ENCODE measurements around the gene SLC44A4.

SLC44A4 gene

DNA sequence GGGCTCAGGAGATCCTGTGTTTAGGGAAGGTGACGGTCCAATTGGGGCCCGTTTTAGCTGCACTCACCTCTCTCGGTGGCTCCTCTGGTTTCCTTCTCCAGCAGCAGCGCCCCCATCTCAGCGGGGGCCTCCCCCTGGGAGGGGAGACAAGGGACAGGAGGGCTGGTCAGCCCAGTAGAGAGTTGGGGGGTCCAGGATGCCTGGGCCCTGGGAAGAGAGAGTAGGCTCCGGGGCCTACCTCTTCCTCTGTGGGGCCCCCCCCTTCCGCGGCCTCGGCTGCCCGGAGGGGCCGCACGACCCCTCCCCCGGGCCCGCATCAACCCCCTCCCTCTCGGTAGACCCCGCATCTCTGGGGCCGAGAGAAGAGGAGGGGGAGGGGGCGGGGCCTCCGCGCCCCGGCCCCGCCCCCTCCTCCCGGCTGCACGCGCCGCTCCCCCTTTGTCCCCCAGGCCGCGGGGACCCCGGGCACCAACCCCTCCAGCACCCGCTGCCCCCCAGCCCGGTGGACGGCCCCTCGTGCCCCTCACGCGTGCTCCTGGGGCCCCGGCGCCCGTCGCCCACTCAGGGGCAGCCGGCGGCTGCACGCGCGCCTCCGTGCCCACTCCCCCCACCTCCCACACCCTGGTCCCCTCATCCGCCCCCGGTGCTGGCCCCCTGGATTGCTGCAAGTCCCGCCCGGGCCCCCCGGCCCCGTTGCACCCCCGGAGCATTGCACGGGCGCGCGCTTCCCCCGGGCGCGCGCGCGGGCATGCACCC, 18.2 kb upstream of the SLC44A4 start:
- H3K4me3 ChIP-seq (ENCODE audit: low read depth, low read length) = peak overlapping the region; percentile 92
- no peak for DNase-seq (ENCODE audit: low read depth, low spot score)
- in situ Hi-C loops (cut with HindIII; ENCODE audit: low sequenced_read_pairs) = no loop called here
- TF ChIP-seq, protein P1, sequence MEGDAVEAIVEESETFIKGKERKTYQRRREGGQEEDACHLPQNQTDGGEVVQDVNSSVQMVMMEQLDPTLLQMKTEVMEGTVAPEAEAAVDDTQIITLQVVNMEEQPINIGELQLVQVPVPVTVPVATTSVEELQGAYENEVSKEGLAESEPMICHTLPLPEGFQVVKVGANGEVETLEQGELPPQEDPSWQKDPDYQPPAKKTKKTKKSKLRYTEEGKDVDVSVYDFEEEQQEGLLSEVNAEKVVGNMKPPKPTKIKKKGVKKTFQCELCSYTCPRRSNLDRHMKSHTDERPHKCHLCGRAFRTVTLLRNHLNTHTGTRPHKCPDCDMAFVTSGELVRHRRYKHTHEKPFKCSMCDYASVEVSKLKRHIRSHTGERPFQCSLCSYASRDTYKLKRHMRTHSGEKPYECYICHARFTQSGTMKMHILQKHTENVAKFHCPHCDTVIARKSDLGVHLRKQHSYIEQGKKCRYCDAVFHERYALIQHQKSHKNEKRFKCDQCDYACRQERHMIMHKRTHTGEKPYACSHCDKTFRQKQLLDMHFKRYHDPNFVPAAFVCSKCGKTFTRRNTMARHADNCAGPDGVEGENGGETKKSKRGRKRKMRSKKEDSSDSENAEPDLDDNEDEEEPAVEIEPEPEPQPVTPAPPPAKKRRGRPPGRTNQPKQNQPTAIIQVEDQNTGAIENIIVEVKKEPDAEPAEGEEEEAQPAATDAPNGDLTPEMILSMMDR (IDR thresholded peaks at IDR 0.05; ENCODE audit: low read depth, low read length) = no peak

DNA sequence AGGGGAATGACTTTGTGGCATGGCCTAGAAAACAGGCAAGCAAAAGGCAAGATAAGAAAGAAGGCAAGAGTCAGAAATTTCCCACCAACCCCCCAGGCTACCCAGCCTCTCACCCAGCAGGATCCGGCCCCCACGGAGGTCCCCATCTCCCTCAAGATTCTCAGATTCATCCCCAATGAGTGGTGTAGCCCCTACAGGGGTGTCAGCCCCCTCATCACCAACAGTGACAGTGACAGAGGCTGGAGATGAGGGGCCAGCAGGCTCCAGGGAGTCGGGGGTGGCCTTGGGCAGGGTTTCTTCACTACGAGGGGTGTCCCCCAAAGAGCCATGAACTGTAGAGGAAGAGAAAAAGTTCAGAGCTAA, 17.7 kb upstream of the SLC44A4 start:
- peak overlapping the region; percentile 92 for H3K4me3 ChIP-seq (ENCODE audit: low read depth, low read length)
- DNase-seq (ENCODE audit: low read depth, low spot score) = no peak
- TF ChIP-seq, protein P1 (IDR thresholded peaks at IDR 0.05; ENCODE audit: low read depth, low read length) = no peak
- in situ Hi-C loops (cut with HindIII; ENCODE audit: low sequenced_read_pairs) = no loop called here

DNA sequence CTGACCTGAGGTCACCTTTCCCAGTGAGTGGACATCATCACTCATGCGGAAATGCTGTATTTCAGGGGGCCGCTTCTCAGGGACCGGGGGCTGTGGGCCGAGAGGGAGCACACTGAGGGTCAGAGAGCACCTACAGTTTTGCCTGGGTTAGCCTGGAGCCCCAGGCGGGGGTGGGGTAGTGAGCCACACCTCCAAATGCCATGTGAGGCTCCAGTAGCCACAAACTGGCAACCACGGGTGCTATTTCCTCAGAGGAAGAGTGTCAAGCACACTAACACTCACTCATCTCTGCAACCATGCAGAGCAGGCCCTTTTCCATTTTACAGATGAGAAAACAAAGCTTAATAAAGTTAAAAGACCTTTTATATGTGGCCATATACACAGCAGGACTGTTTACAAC, 14.0 kb upstream of the SLC44A4 start:
- TF ChIP-seq, protein P1 (IDR thresholded peaks at IDR 0.05; ENCODE audit: low read depth, low read length) = no peak
- in situ Hi-C loops (cut with HindIII; ENCODE audit: low sequenced_read_pairs) = no loop called here
- no peak overlapping the region for H3K4me3 ChIP-seq (ENCODE audit: low read depth, low read length)
- DNase-seq (ENCODE audit: low read depth, low spot score) = no peak

DNA sequence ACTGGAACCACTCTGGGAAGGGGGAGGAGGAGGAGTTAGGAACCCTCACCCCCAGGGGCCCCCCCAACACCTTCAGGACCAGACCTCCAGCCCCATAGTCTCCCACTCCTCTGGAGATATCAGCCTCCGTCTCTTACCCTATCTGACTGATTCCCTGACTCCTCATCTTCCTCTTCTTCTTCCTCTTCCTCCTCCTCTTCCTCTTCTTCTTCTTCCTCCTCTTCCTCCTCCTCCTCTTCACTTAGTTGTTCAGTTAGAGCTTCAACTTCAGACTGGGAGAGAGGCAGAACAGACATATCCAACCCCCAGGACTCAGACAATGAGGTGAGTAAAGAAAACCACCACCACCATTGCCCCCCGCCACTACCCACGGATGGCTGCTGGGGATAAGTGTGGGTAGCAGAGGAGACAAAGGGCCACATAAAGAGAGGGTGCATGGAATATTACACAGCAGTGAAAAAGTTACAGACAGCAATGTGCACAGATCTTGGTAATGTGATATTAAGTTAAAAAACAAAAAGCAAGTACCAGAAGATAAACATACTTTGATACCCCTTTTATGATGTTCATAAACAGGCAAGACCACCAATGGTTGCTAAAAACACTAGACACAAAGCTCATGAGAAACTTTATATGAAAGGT, 10.7 kb upstream of the SLC44A4 start:
- no peak for DNase-seq (ENCODE audit: low read depth, low spot score)
- no peak overlapping the region for H3K4me3 ChIP-seq (ENCODE audit: low read depth, low read length)
- in situ Hi-C loops (cut with HindIII; ENCODE audit: low sequenced_read_pairs) = no loop called here
- TF ChIP-seq, protein P1 (IDR thresholded peaks at IDR 0.05; ENCODE audit: low read depth, low read length) = no peak

DNA sequence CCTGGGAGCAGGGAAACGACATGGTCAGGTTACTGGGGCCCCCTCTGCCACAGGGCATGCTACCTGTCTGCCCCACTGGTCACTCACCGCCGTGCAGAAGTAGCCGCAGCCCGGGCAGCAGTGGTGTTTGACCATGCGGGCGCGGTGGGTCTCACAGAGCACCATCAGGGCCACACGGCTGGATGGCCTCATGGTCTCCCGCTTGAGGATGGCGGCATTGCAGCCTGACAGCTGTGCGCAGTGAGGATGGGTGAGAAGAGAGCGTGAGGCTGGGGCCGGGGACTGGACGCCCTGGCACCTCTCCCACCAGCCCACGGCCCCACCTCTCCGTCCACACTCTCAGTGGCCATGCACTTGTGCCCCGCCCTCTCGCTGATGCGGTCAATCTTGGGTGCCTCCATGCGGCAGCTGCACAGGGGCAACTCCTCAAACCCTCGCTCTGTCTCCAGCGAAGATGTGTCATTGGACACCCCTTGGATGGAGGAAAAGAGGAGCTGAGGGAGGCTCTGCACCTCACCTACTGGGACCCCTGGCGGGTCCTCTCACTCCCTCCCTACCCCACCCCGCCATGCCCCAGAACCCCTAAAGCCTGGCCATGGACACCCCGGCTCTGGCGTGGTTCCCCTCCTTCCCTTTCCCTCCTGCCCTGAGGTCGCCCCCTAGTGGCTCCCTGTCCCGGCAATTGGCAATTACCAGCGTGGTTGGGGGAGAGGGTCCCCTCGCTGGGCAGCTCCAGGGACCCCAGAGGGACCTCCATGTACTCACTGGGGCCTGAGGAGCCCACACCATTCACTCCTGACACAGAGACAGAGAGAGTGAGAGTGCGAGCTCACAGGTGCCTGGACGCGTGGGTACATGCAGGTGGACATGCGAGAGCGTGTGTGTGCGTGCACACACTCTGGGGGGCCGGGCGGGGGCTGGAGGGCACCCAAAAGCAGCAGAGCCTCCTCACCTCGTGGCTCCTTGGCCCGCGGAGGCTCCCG, 9.8 kb upstream of the SLC44A4 start:
- TF ChIP-seq, protein P1 (IDR thresholded peaks at IDR 0.05; ENCODE audit: low read depth, low read length) = peak; percentile 82
- in situ Hi-C loops (cut with HindIII; ENCODE audit: low sequenced_read_pairs) = no loop called here
- H3K4me3 ChIP-seq (ENCODE audit: low read depth, low read length) = no peak overlapping the region
- DNase-seq (ENCODE audit: low read depth, low spot score) = no peak
